ENCODE data around the gene ABCC8.

Gene ABCC8

DNA sequence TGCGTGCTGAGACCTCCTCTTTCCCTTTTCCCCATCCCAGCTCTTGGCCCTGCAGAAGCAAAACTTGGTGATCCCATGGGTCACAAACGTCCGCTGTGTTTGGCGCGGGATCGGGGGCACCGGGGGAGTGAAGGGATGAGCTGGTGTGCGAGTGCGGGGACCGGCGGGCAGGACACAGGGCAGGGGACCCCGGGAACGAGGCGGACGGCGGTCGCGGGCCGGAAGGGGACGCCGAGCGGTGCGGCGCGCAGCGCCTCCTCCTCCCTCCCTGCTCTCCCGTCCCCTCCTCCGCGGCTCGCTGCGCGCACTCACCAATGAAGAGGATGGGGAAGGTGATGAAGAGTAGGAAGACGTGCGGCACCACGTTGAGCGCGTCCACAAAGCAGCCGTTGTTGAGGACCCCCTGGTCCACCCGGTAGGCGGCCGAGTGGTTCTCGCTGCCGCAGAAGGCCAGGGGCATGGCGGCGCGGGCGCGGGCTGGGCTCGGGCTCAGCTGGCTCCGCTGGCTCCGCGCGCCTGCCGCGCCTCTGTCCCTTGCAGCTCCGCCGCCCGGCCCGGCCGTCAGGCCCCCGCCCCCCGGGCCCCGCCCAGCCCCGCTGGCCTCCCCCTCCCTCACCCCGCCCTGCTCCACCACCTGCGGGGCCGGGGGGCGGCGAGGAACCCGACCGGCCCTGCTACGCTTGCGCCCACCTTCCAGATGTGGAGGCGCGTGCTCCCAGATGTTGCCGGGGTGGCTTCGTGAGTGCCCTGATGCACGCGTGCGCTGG, at the start of gene ABCC8 (continued):
- TF ChIP-seq ZNF214 (tag by site-specific recombination; IDR thresholded peaks at IDR 0.05; ENCODE audit: borderline replicate concordance): no peak
- TF ChIP-seq, protein P1, sequence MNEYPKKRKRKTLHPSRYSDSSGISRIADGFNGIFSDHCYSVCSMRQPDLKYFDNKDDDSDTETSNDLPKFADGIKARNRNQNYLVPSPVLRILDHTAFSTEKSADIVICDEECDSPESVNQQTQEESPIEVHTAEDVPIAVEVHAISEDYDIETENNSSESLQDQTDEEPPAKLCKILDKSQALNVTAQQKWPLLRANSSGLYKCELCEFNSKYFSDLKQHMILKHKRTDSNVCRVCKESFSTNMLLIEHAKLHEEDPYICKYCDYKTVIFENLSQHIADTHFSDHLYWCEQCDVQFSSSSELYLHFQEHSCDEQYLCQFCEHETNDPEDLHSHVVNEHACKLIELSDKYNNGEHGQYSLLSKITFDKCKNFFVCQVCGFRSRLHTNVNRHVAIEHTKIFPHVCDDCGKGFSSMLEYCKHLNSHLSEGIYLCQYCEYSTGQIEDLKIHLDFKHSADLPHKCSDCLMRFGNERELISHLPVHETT (tag by site-specific recombination; IDR thresholded peaks at IDR 0.05): no peak

DNA sequence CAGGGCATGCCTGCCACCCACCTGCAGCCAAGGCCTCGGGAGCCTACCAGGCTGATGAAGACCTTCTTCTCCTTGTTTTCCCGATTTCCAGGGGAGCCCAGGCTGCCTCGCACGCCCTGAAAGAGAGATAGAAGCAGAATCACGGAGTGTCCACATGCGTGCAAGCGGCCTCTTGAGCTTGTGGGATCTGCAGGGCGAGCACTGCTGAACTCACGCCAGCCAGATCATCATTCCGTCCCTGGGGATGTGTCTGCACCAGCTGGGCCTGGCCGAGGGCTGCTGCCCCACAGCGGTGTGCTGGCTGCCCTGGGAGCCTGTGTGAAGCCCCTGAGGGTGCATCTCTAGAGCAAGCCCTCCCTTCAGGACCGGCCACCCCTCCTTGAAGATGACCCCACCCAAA, 49.7 kb upstream of the ABCC8 start:
- Histone ChIP-seq H3K4me3 (ENCODE audit: low read depth, low read length) (no peak overlapping the region), H3K4me1 (ENCODE audit: control insufficient read depth, insufficient read depth, low read length) (no peaks in the 10 kb centered on the region), H3K9me3 (ENCODE audit: control insufficient read depth, insufficient read depth, low read depth, low read length) (no peaks in the 10 kb centered on the region), H3K27ac (ENCODE audit: extremely low read depth, low read depth, low read length) (no peak overlapping the region), H3K36me3 (ENCODE audit: control insufficient read depth in 2 of 2, insufficient read depth in 1 of 2, low read length in 2 of 2) (no peaks in the 10 kb centered on the region)
- ChIA-PET POLR2A (no interaction called here), CTCF (interaction anchor here (0.6 to 8.8 kb wide), 4 partner anchors 10 to 140 kb away, joined by 3 to 192 read pairs (median 66); partner anchors contain the start of gene KCNJ11)
- no peak for TF ChIP-seq ZBTB7A (tag by site-specific recombination; IDR thresholded peaks at IDR 0.05; ENCODE audit: low read depth)

- Histone ChIP-seq H3K36me3 (ENCODE audit: control insufficient read depth in 2 of 2, insufficient read depth in 1 of 2, low read length in 2 of 2) (peaks cover 0 to 2% of the 10 kb centered on the region in 2 experiments; a peak in 1 of 3 replicates), H3K4me3 (ENCODE audit: low read depth, low read length) (no peak overlapping the region), H3K27ac (ENCODE audit: extremely low read depth, low read depth, low read length) (no peak overlapping the region), H3K4me1 (ENCODE audit: control insufficient read depth, insufficient read depth, low read length) (no peaks in the 10 kb centered on the region), H3K9me3 (ENCODE audit: control insufficient read depth, insufficient read depth, low read depth, low read length) (no peaks in the 10 kb centered on the region)
- no peak for TF ChIP-seq ZNF596 (tag by site-specific recombination; IDR thresholded peaks at IDR 0.05)
- no peak for TF ChIP-seq ZNF670 (tag by site-specific recombination; IDR thresholded peaks at IDR 0.05; ENCODE audit: low read depth)
- no peak for TF ChIP-seq ZBTB44 (tag by site-specific recombination; IDR thresholded peaks at IDR 0.05)
- no peak for TF ChIP-seq ZNF660 (tag by site-specific recombination; IDR thresholded peaks at IDR 0.05)
- TF ChIP-seq MEIS1 (CRISPR knock-in tag; IDR thresholded peaks at IDR 0.05; ENCODE audit: borderline replicate concordance): no peak
- TF ChIP-seq ZNF23 (tag by site-specific recombination; IDR thresholded peaks at IDR 0.05; ENCODE audit: borderline replicate concordance): no peak
- no peak for TF ChIP-seq ZNF175 (tag by site-specific recombination; IDR thresholded peaks at IDR 0.05)
- TF ChIP-seq PRDM1 (tag by site-specific recombination; IDR thresholded peaks at IDR 0.05): no peak
- no peak for TF ChIP-seq SETDB1 (IDR thresholded peaks at IDR 0.05; ENCODE audit: insufficient read length, low read length)
- TF ChIP-seq ZBTB20 (tag by site-specific recombination; IDR thresholded peaks at IDR 0.05): no peak
- TF ChIP-seq, protein P2, sequence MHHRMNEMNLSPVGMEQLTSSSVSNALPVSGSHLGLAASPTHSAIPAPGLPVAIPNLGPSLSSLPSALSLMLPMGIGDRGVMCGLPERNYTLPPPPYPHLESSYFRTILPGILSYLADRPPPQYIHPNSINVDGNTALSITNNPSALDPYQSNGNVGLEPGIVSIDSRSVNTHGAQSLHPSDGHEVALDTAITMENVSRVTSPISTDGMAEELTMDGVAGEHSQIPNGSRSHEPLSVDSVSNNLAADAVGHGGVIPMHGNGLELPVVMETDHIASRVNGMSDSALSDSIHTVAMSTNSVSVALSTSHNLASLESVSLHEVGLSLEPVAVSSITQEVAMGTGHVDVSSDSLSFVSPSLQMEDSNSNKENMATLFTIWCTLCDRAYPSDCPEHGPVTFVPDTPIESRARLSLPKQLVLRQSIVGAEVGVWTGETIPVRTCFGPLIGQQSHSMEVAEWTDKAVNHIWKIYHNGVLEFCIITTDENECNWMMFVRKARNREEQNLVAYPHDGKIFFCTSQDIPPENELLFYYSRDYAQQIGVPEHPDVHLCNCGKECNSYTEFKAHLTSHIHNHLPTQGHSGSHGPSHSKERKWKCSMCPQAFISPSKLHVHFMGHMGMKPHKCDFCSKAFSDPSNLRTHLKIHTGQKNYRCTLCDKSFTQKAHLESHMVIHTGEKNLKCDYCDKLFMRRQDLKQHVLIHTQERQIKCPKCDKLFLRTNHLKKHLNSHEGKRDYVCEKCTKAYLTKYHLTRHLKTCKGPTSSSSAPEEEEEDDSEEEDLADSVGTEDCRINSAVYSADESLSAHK (tag by site-specific recombination; IDR thresholded peaks at IDR 0.05): no peak
- no peak for TF ChIP-seq GLIS1 (tag by site-specific recombination; IDR thresholded peaks at IDR 0.05)
- ChIA-PET POLR2A (no interaction called here), CTCF (interaction anchor here (1.0 to 8.8 kb wide), 5 partner anchors 10 to 140 kb away, joined by 3 to 192 read pairs (median 5); partner anchors contain the start of gene KCNJ11)
Measured at GRCh38 chr11:17525570-17525969, 48.9 kb upstream of the ABCC8 start.
